IMR-90 (cell line): Measurements from ENCODE around the gene LAMA4. TPM values are rescaled to one million over a fixed set of nuclear protein-coding genes. Genes with fewer than 3 reads are reported as not detected.

Experiments used
- ATAC-seq: fragments of 200-7000 bp; cut with Tn5 transposase; 2 replicates; pipeline ENCODE4 v1.9.1; 2020; ENCODE audit warnings: low read depth, mild to moderate bottlenecking, moderate library complexity
- BruUV-seq: library from RNA; stranded (reverse); fragments of 400-500 nt; replicated peaks from 2 replicates; lab custom pipeline; 2021; lab: Mats Ljungman, UMichigan
- CTCF ChIA-PET: fragments of 300-600 bp; formaldehyde crosslinking; extraction: SDS; loops from one replicate; lab custom pipeline; 2021; ENCODE audit warnings: antibody characterized with exemption; lab: Yijun Ruan, JAX
- POLR2A ChIA-PET: fragments of 300-600 bp; sonication (Branson Sonifier 250); formaldehyde crosslinking; loops from one replicate; lab custom pipeline; 2022; ENCODE audit warnings: antibody characterized with exemption; ENCODE audit not compliant: unreplicated experiment; lab: Charles Lee
- DNase-seq: peaks from one replicate; pipeline ENCODE4 v3.0.0; 2013
- H2AFZ ChIP-seq: replicated peaks from 2 replicates; pipeline ENCODE3; 2013; ENCODE audit warnings: low read length, mild to moderate bottlenecking; ENCODE audit not compliant: poor library complexity
- H2AK5ac ChIP-seq: 2 replicates; pipeline ENCODE4 v1.6.1; 2013; ENCODE audit warnings: low read depth, low read length, inconsistent platforms
- H2AK9ac ChIP-seq: replicated peaks from 2 replicates; pipeline ENCODE3; 2013; ENCODE audit warnings: mild to moderate bottlenecking, low read depth, low read length, moderate library complexity; ENCODE audit not compliant: poor library complexity
- H2BK120ac ChIP-seq: 2 replicates; pipeline ENCODE4 v1.6.1; 2013; ENCODE audit warnings: low read depth, low read length, inconsistent platforms
- H2BK15ac ChIP-seq: 3 replicates; pipeline ENCODE4 v1.6.1; 2013; ENCODE audit warnings: low read depth, low read length, inconsistent platforms
- H2BK20ac ChIP-seq: 2 replicates; pipeline ENCODE4 v1.6.1; 2013; ENCODE audit warnings: low read depth, mild to moderate bottlenecking, inconsistent platforms, low read length, moderate library complexity
- H2BK5ac ChIP-seq: 2 replicates; pipeline ENCODE4 v1.6.1; 2013; ENCODE audit warnings: mild to moderate bottlenecking, low read depth, low read length, inconsistent platforms; ENCODE audit not compliant: poor library complexity, severe bottlenecking
- H3K14ac ChIP-seq: replicated peaks from 2 replicates; pipeline ENCODE4 v1.6.1; 2013; ENCODE audit warnings: low read depth, low read length, inconsistent platforms
- H3K18ac ChIP-seq: 2 replicates; pipeline ENCODE4 v1.6.1; 2013; ENCODE audit warnings: low read depth, low read length, control low read depth
- H3K23ac ChIP-seq: 2 replicates; pipeline ENCODE4 v1.6.1; 2013; ENCODE audit warnings: low read depth, low read length, inconsistent platforms
- H3K27ac ChIP-seq: 2 replicates; pipeline ENCODE4 v1.5.1; 2013; ENCODE audit warnings: mild to moderate bottlenecking, control low read depth, low read length; ENCODE audit not compliant: insufficient read depth
- H3K27me3 ChIP-seq: 2 replicates; pipeline ENCODE4 v1.6.1; 2013; ENCODE audit warnings: low read length; ENCODE audit not compliant: control insufficient read depth, insufficient read depth
- H3K36me3 ChIP-seq: 2 replicates; pipeline ENCODE4 v1.6.1; 2013; ENCODE audit warnings: low read length, mixed read lengths; ENCODE audit not compliant: control insufficient read depth, insufficient read depth
- H3K4ac ChIP-seq: 2 replicates; pipeline ENCODE4 v1.6.1; 2013; ENCODE audit warnings: low read depth, low read length, inconsistent platforms
- H3K4me1 ChIP-seq: 2 replicates; pipeline ENCODE4 v1.6.1; 2013; ENCODE audit warnings: low read length, mixed read lengths; ENCODE audit not compliant: control insufficient read depth, insufficient read depth
- H3K4me2 ChIP-seq: 2 replicates; pipeline ENCODE4 v1.6.1; 2013; ENCODE audit warnings: low read depth, mild to moderate bottlenecking, control low read depth, low read length, moderate library complexity
- H3K4me3 ChIP-seq: 2 replicates; pipeline ENCODE4 v1.5.1; 2013; ENCODE audit warnings: low read depth, mild to moderate bottlenecking, control low read depth, low read length, moderate library complexity; ENCODE audit not compliant: insufficient read depth
- H3K56ac ChIP-seq: 2 replicates; pipeline ENCODE4 v1.6.1; 2013; ENCODE audit warnings: low read length, inconsistent platforms; ENCODE audit not compliant: insufficient read depth; ENCODE audit errors: extremely low read depth
- H3K79me1 ChIP-seq, 2 experiments: 2 replicates each; pipeline ENCODE4 v1.6.1; 2013; ENCODE audit warnings: low read length in 2 of 2, inconsistent platforms in 1 of 2, low read depth in 1 of 2
- H3K9ac ChIP-seq: 2 replicates; pipeline ENCODE4 v1.6.1; 2013; ENCODE audit warnings: low read depth, low read length, control low read depth
- H3K9me1 ChIP-seq: 2 replicates; pipeline ENCODE4 v1.6.1; 2013; ENCODE audit warnings: low read length, inconsistent platforms; ENCODE audit not compliant: insufficient read depth
- H3K9me3 ChIP-seq: 2 replicates; pipeline ENCODE4 v1.6.1; 2013; ENCODE audit warnings: low read length; ENCODE audit not compliant: control insufficient read depth, insufficient read depth
- H4K20me1 ChIP-seq: 2 replicates; pipeline ENCODE4 v1.6.1; 2013; ENCODE audit warnings: low read length, inconsistent platforms; ENCODE audit not compliant: insufficient read depth
- H4K5ac ChIP-seq: 2 replicates; pipeline ENCODE4 v1.6.1; 2013; ENCODE audit warnings: mild to moderate bottlenecking, low read depth, low read length, control low read depth
- H4K8ac ChIP-seq, 2 experiments: 2 replicates each; pipeline ENCODE4 v1.6.1; 2013; ENCODE audit warnings: low read depth in 2 of 2, low read length in 2 of 2, control low read depth in 1 of 2, inconsistent platforms in 1 of 2
- H4K91ac ChIP-seq: 2 replicates; pipeline ENCODE4 v1.6.1; 2013; ENCODE audit warnings: low read depth, low read length, inconsistent platforms; ENCODE audit not compliant: insufficient read depth
- BHLHE40 ChIP-seq: fragments of 150-350 bp; IDR thresholded peaks from 2 replicates; pipeline ENCODE4 v1.6.1; 2016; ENCODE audit warnings: mild to moderate bottlenecking, low read depth, low read length
- CHD1 ChIP-seq: IDR thresholded peaks from 2 replicates; pipeline ENCODE4 v1.6.1; 2012; ENCODE audit warnings: low read depth, low read length, improper control_type of control experiment
- CTCF ChIP-seq: conservative IDR thresholded peaks from 2 replicates; pipeline ENCODE4 v1.5.1; 2012; ENCODE audit warnings: mild to moderate bottlenecking, low read depth, low read length, improper control_type of control experiment
- FOS ChIP-seq: fragments of 150-350 bp; IDR thresholded peaks from 2 replicates; pipeline ENCODE4 v1.6.1; 2016; ENCODE audit warnings: low read depth, low read length
- NFE2L2 ChIP-seq: fragments of 150-350 bp; IDR thresholded peaks from 2 replicates; pipeline ENCODE4 v1.6.1; 2016; ENCODE audit warnings: low read depth, mild to moderate bottlenecking, low read length
- POLR2A ChIP-seq: IDR thresholded peaks from 2 replicates; pipeline ENCODE4 v1.6.1; 2012; ENCODE audit warnings: mild to moderate bottlenecking, low read depth, low read length
- RFX5 ChIP-seq: IDR thresholded peaks from 2 replicates; pipeline ENCODE4 v1.8.0; 2012; ENCODE audit warnings: low read depth, mild to moderate bottlenecking, low read length, moderate library complexity
- WGBS, 2 experiments: methylation state at CpG; one replicate each; pipeline versions ENCODE4 v1.1.5 to v1.1.7; 2013; ENCODE audit warnings: missing lambda C conversion rate in 2 of 2; ENCODE audit not compliant: insufficient read length in 1 of 2; ENCODE audit errors: extremely low coverage in 2 of 2; 5-methylcytosine and 5-hydroxymethylcytosine counted together
- dilution Hi-C: fragments of 300-500 bp; cut with HindIII; formaldehyde crosslinking; loops from one replicate; pipeline ENCODE4 v1.14.3; 2018; ENCODE audit warnings: low sequenced_read_pairs; ENCODE audit not compliant: unreplicated experiment
- in situ Hi-C: fragments of 300-500 bp; cut with MboI; formaldehyde crosslinking; loops from 3 replicates; pipeline ENCODE4 v1.14.3; 2019; ENCODE audit warnings: low sequenced_read_pairs, inconsistent platforms, mixed read lengths
- intact Hi-C: fragments of 100-400 bp; cut with micrococcal nuclease; formaldehyde crosslinking; loops from 2 replicates; pipeline ENCODE4 v1.10.0; 2022
- polyA plus RNA-seq, 3 experiments: library from polyadenylated mRNA; depleted of rRNA; stranded (reverse); fragments of >200 nt; gene quantifications; 2 replicates each; pipeline ENCODE4 v1.2.3, GENCODE V29; 2012; ENCODE audit warnings: low replicate concordance in 1 of 3
- total RNA-seq: library from RNA; depleted of rRNA; stranded (reverse); fragments of >200 nt; gene quantifications from 2 replicates; pipeline ENCODE4 v1.2.3, GENCODE V29; 2012

The LAMA4 gene
- total and polyA plus RNA-seq, 2 of the 4 experiments (the other 2 are of a cell fraction) = 33.9 to 35.8 TPM

- Histone ChIP-seq H3K23ac (no peak overlapping the region), H2AFZ (no peak overlapping the region), H3K4me3 (no peak overlapping the region), H3K27me3 (no peaks in the 10 kb centered on the region), H2AK5ac (no peak overlapping the region), H2BK15ac (no peak overlapping the region), H3K9me1 (peaks cover 7% of the 10 kb centered on the region), H2AK9ac (no peak overlapping the region), H3K9me3 (no peaks in the 10 kb centered on the region), H3K14ac (no peak overlapping the region), H3K79me1 (no peaks in the 10 kb centered on the region), H3K4ac (no peak overlapping the region), H3K4me1 (peaks cover 4% of the 10 kb centered on the region), H3K27ac (no peak overlapping the region), H3K9ac (no peak overlapping the region), H2BK5ac (no peak overlapping the region), H3K36me3 (peaks cover 57% of the 10 kb centered on the region), H4K5ac (no peak overlapping the region), H4K8ac (no peak overlapping the region), H2BK20ac (no peak overlapping the region), H2BK120ac (no peak overlapping the region), H3K18ac (no peak overlapping the region), H3K4me2 (no peak overlapping the region), H4K20me1 (no peaks in the 10 kb centered on the region), H3K56ac (no peak overlapping the region), H4K91ac (no peak overlapping the region)
- ATAC-seq = peak; percentile 46; the same call in 1 of the 2 replicates
- ChIA-PET CTCF (no interaction called here), POLR2A (no interaction called here)
- in situ Hi-C loops = no loop called here
- no TSS peak for BruUV-seq
- TF ChIP-seq RFX5 (no peak), NFE2L2 (no peak), POLR2A (no peak), CHD1 (no peak), BHLHE40 (no peak), FOS (no peak), CTCF (no peak)
- dilution Hi-C loops = no loop called here
- intact Hi-C loops = loop anchor here (5.0 kb wide), 1 partner anchor 34 kb away; no protein-coding TSS in a partner anchor
- 17% methylated on average over 1 of the region's 3 CpGs; no CpG with 5 or more reads in 1 of the 2 experiments for WGBS, 2 experiments
- peak; percentile 20 for DNase-seq
These were observed 140.9 kb downstream of the LAMA4 start for GRCh38 chr6:112113431-112113830.
